ENCODE data around the gene STRA8. TPM values are rescaled to one million over a fixed set of nuclear protein-coding genes. Genes with fewer than 3 reads are reported as not detected.

The STRA8 gene
- total RNA-seq, 2 donors from 2014 or later: not detected

DNA sequence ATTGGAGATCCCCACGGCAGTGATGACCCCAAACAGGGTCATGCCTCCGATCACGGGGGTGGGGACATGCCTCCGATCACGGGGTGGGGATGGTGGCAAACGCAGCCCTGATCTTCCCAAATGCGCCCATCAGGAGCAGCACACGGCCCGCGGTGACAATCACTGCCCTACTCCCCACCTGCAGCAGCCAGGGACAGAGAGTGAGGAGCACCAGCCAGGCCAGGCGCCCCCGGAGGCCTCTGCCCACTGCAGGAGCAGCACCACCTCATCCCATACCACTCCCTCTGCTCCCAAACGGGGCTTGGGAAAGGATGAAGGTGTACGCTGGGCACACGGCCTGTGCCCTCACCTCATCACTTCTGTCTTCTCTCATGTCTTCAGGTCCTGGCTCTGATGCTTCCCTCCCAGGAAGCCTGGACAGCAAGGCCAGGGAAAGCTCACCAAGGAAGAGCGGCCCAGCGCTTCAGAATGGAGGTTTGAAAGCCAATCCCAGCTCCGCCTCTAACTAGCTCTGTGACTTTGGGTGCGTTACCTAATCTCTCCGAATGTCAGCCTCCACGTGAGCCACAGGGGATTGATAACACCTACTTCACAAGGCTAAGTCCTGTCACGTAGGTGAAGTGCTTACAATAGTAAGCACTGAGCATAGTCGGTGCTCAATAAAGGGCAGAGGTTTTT lies 37.1 kb downstream of the STRA8 start:
- Histone ChIP-seq H3K9me3 (no peaks in the 10 kb centered on the region), H3K27me3 (replicated peaks; ENCODE audit: insufficient read depth) (no peaks in the 10 kb centered on the region), H3K27ac (no peak overlapping the region), H3K4me1 (ENCODE audit: control insufficient read depth in 1 of 2, low read depth in 2 of 2) (no peaks in the 10 kb centered on the region), H3K36me3 (no peaks in the 10 kb centered on the region), H3K4me3 (no peak overlapping the region)
- no peak for ATAC-seq (ENCODE audit: insufficient number of reproducible peaks, low FRiP score, low read depth)
- TF ChIP-seq CTCF (IDR thresholded peaks at IDR 0.05): no peak
- DNase-seq (ENCODE audit: low spot score): no peak

DNA sequence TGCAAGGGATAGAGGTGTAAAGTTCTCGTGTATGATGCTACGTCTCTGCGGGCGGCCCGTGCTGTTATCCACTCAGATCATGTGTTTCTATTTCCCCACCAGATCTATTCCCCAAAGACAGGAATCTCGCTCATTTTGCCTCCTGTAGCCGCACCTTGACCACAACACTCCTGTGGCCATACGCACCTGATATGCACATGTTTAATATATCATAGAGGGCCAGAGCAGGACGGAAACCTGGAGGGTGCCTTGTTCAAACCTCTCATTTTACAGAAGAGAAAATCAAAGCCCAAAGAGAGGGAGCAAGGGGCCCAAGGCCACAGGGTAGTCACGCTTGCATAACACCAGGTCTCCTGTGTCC lies 37.6 kb downstream of the STRA8 start:
- H3K27ac ChIP-seq: no peak overlapping the region
- no peak for TF ChIP-seq CTCF (IDR thresholded peaks at IDR 0.05)
- no peaks in the 10 kb centered on the region for H3K9me3 ChIP-seq
- H3K4me3 ChIP-seq: no peak overlapping the region
- no peak for DNase-seq (ENCODE audit: low spot score)
- no peaks in the 10 kb centered on the region for H3K27me3 ChIP-seq (replicated peaks; ENCODE audit: insufficient read depth)
- no peaks in the 10 kb centered on the region for H3K36me3 ChIP-seq
- no peaks in the 10 kb centered on the region for H3K4me1 ChIP-seq (ENCODE audit: control insufficient read depth in 1 of 2, low read depth in 2 of 2)
- no peak for ATAC-seq (ENCODE audit: insufficient number of reproducible peaks, low FRiP score, low read depth)

- no peak overlapping the region for H3K4me3 ChIP-seq
- H3K4me1 ChIP-seq (ENCODE audit: control insufficient read depth in 1 of 2, low read depth in 2 of 2): no peaks in the 10 kb centered on the region
- no peak overlapping the region for H3K27ac ChIP-seq
- TF ChIP-seq CTCF (IDR thresholded peaks at IDR 0.05): no peak
- H3K27me3 ChIP-seq (replicated peaks; ENCODE audit: insufficient read depth): no peaks in the 10 kb centered on the region
- no peaks in the 10 kb centered on the region for H3K36me3 ChIP-seq
- H3K9me3 ChIP-seq: no peaks in the 10 kb centered on the region
- DNase-seq (ENCODE audit: low spot score): no peak
- no peak for ATAC-seq (ENCODE audit: insufficient number of reproducible peaks, low FRiP score, low read depth)
Measured at GRCh38 chr7:135272303-135272702, 38.7 kb downstream of the STRA8 start.

DNA sequence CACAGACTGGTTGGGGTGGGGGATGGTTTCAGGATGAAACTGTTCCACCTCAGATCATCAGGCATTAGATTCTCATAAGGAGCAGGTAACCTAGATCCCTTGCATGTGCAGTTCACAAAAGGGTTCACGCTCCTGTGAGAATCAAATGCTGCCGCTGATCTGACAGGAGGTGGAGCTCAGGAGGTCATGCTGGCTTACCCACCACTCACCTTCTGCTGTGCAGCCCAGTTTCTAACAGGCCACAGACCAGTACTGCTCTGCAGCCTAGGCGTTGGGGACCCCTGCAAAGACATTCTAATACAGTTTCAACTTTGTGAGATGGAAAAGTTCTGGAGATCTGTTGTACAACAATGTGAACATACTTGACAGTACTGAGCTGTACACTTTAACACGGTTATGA lies 39.9 kb downstream of the STRA8 start:
- H3K27ac ChIP-seq: no peak overlapping the region
- H3K4me3 ChIP-seq: no peak overlapping the region
- no peaks in the 10 kb centered on the region for H3K9me3 ChIP-seq
- no peaks in the 10 kb centered on the region for H3K27me3 ChIP-seq (replicated peaks; ENCODE audit: insufficient read depth)
- H3K4me1 ChIP-seq (ENCODE audit: control insufficient read depth in 1 of 2, low read depth in 2 of 2): no peaks in the 10 kb centered on the region
- ATAC-seq (ENCODE audit: insufficient number of reproducible peaks, low FRiP score, low read depth): no peak
- no peak for DNase-seq (ENCODE audit: low spot score)
- H3K36me3 ChIP-seq: no peaks in the 10 kb centered on the region
- no peak for TF ChIP-seq CTCF (IDR thresholded peaks at IDR 0.05)

DNA sequence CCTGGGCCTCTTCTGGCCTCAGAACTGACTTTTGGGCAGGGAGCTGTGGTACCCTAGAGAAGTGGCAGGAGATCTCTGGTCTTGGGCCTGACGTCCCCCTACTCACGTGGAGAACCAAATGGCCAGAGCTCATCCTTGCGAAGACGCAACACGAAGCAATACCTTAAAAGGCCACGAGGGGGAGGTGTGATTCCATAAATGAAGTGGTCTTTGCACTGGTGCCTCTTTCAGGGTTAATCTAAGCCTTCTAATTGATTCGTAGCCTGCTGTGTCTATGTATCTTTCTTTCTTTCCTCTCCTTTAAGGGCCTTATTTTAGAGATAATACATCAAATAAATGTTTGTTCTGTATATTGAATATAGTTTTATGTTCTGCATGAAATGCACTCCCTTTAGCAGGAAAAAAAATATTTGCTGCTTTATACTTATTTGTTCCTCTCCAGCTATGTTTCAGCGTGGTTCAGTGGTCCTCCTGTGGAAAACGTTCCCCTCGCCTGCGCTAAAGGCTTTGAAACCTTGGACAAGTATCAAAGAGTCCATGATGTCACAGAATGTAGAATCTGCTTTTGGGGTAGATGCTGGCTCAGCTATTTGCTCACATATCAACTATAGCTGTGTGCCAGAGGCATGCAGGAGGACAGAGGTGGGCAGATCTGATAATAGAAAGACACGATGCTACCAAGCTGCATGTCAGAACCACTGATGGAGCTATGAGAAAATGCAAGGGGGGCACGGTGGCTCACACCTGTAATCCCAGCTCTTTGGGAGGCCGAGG lies 41.0 kb downstream of the STRA8 start:
- no peaks in the 10 kb centered on the region for H3K9me3 ChIP-seq
- no peaks in the 10 kb centered on the region for H3K4me1 ChIP-seq (ENCODE audit: control insufficient read depth in 1 of 2, low read depth in 2 of 2)
- ATAC-seq (ENCODE audit: insufficient number of reproducible peaks, low FRiP score, low read depth) (peak; percentile 50), DNase-seq (ENCODE audit: low spot score) (peak; percentile 26)
- no peak overlapping the region for H3K27ac ChIP-seq
- no peaks in the 10 kb centered on the region for H3K27me3 ChIP-seq (replicated peaks; ENCODE audit: insufficient read depth)
- no peaks in the 10 kb centered on the region for H3K36me3 ChIP-seq
- TF ChIP-seq CTCF (IDR thresholded peaks at IDR 0.05): peak; percentile 84
- no peak overlapping the region for H3K4me3 ChIP-seq

Measured in thoracic aorta (tissue), 2 donors.